Peyer's patch (tissue), 4 donors: ENCODE measurements around the gene HECTD4. TPM values are rescaled to one million over a fixed set of nuclear protein-coding genes. Genes with fewer than 3 reads are reported as not detected.

ENCODE experiments used
- DNase-seq, 3 donors: peaks; one replicate each; pipeline ENCODE4 v3.0.0-alpha.2; 2017 to 2019
- H3K27ac ChIP-seq, 4 donors: fragments of 200-600 bp; sonication (generic); one replicate each; pipeline ENCODE4 v1.5.1; 2016 to 2019
- H3K27me3 ChIP-seq, 2 donors: fragments of 200-600 bp; sonication (generic); one replicate each; pipeline ENCODE4 v1.5.1; 2019
- H3K36me3 ChIP-seq, 3 donors: fragments of 200-600 bp; sonication (generic); one replicate each; pipeline ENCODE4 v1.5.1; 2016 to 2019
- H3K4me1 ChIP-seq, 4 donors: fragments of 200-600 bp; sonication (generic); one replicate each; pipeline ENCODE4 v1.5.1; 2016 to 2019
- H3K4me3 ChIP-seq, 4 donors: fragments of 200-600 bp; sonication (generic); 1 replicate in 3 of 4; 2 replicates in 1 of 4; pipeline ENCODE4 v1.5.1; 2016 to 2019; ENCODE audit warnings: mild to moderate bottlenecking in 1 of 4
- H3K9me3 ChIP-seq, 4 donors: fragments of 200-600 bp; sonication (generic); one replicate each; pipeline ENCODE4 v1.5.1; 2016 to 2019; ENCODE audit warnings: mild to moderate bottlenecking in 1 of 4
- CTCF ChIP-seq, 6 experiments: fragments of 450-650 bp in 4 of 6; fragments of 200-600 bp in 2 of 6; sonication (generic) in 1 of 6; IDR thresholded peaks; one replicate each; pipeline ENCODE4 v1.5.1; 2017 to 2019; ENCODE audit warnings: antibody characterized with exemption in 6 of 6, mild to moderate bottlenecking in 3 of 6, moderate library complexity in 1 of 6
- POLR2A ChIP-seq, 2 donors: fragments of 450-650 bp; IDR thresholded peaks; one replicate each; pipeline ENCODE4 v1.5.1; 2017; ENCODE audit warnings: antibody characterized with exemption in 2 of 2, mild to moderate bottlenecking in 2 of 2, moderate library complexity in 2 of 2
- total RNA-seq, 4 donors: library from RNA; depleted of rRNA; stranded (reverse); fragments of >200 nt; gene quantifications; one replicate each; pipeline ENCODE4 v1.1.0, GENCODE V29; 2016

Gene HECTD4
- total RNA-seq, 4 donors from 2014 or later: 49.9 to 118 (median 87.3) TPM

DNA sequence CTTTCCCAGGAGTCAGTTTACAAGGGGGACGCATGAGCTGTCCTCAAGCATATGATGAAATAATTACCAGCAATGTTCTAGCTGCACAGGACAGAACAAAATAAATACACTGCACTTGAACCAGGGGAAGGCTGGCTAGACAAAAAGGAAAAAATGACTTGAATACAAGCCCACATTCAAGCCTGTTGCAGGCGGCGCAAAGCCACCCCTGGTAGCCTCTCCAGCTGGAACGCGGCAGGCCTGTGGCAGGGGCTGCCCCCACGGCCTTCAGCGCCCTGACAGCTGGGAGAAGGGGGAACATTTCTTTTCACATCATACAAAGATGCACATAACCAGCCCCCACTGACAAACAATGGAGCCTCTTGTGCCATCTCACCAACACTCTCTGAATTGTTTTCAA lies 199.7 kb downstream of the HECTD4 start:
- Histone ChIP-seq H3K27ac (no peak overlapping the region), H3K4me3 (no peak overlapping the region), H3K9me3 (no peaks in the 10 kb centered on the region), H3K36me3 (peaks cover 0 to 79% (median 0%) of the 10 kb centered on the region in 3 donors), H3K4me1 (no peaks in the 10 kb centered on the region), H3K27me3 (no peaks in the 10 kb centered on the region)
- no peak for DNase-seq
- TF ChIP-seq CTCF (IDR thresholded peaks at IDR 0.05) (no peak), POLR2A (IDR thresholded peaks at IDR 0.05) (no peak)

DNA sequence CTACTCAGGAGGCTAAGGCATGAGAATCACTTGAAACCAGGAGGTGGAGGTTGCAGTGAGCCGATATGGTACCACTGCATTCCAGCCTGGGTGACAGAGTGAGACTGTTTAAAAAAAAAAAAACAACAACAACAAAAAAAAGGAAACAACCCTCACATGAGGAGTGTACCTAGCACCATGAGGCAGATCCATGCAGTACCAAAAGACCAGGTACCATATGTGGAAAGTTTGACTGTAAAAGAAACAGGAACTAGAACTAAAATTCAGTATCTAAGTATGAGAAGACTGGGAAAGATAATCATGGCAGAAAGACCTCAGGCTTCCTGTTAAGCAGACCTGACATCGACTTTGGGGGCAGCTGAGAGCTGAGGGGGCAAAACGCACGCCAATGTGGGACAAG lies 201.8 kb downstream of the HECTD4 start:
- no peak overlapping the region for H3K4me3 ChIP-seq
- DNase-seq: no peak
- H3K27me3 ChIP-seq: no peaks in the 10 kb centered on the region
- peaks cover 0 to 85% (median 0%) of the 10 kb centered on the region in 3 donors for H3K36me3 ChIP-seq
- H3K9me3 ChIP-seq: no peaks in the 10 kb centered on the region
- no peak overlapping the region for H3K27ac ChIP-seq
- TF ChIP-seq CTCF (IDR thresholded peaks at IDR 0.05) (no peak), POLR2A (IDR thresholded peaks at IDR 0.05) (no peak)
- H3K4me1 ChIP-seq: no peaks in the 10 kb centered on the region

DNA sequence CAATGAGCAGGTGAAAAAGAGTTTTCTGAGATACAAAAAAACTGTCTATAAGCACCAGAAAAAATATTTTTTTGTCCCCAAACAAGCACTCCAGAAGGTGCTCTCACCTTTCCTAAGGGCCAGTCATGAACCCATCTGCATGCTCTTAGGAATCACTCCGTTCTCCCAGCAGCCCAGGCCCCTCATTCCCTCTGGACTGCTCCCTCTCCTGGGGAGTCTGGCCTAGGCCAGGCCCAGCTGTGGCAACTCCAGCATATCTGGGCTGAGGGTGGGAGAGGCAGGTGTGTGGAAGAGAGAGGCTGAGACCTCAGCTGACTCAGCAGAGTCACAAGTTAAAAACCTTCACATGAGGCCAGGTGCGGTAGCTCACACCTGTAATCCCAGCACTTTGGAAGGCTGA lies 202.3 kb downstream of the HECTD4 start:
- H3K27ac ChIP-seq: no peak overlapping the region
- H3K9me3 ChIP-seq: no peaks in the 10 kb centered on the region
- H3K4me3 ChIP-seq: no peak overlapping the region
- peaks cover 0 to 85% (median 0%) of the 10 kb centered on the region in 3 donors for H3K36me3 ChIP-seq
- no peaks in the 10 kb centered on the region for H3K4me1 ChIP-seq
- TF ChIP-seq CTCF (IDR thresholded peaks at IDR 0.05) (no peak), POLR2A (IDR thresholded peaks at IDR 0.05) (no peak)
- H3K27me3 ChIP-seq: no peaks in the 10 kb centered on the region
- DNase-seq: peak in 1 of 3 donors; percentile 31

- no peak overlapping the region for H3K4me3 ChIP-seq
- no peak overlapping the region for H3K27ac ChIP-seq
- H3K9me3 ChIP-seq: no peaks in the 10 kb centered on the region
- no peaks in the 10 kb centered on the region for H3K27me3 ChIP-seq
- TF ChIP-seq POLR2A (IDR thresholded peaks at IDR 0.05) (no peak), CTCF (IDR thresholded peaks at IDR 0.05) (no peak)
- DNase-seq: peak in 1 of 3 donors; percentile 25
- peaks cover 0 to 85% (median 0%) of the 10 kb centered on the region in 3 donors for H3K36me3 ChIP-seq
- H3K4me1 ChIP-seq: no peaks in the 10 kb centered on the region
These were observed 202.9 kb downstream of the HECTD4 start for GRCh38 chr12:112179341-112179740.

DNA sequence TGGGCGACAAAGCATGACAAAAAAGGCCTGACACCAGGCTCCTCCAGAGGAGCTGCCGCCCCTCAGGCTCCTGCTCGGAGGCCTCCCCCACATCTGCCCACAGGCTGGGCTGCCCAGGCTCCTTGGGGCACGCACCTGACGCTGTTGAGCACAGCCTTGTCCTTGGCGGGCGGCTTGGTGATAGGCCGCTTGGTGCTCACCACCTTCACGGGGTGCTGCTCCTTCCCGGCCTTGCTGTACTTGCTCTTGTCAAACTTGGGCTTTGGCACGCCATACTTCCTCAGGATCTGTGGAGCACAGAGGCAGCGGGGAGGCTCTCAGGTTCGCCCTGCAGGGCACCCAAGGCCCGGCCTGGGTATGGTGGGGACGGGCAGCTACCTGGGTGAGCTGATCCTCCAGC lies 203.4 kb downstream of the HECTD4 start:
- DNase-seq: peak in 1 of 3 donors; percentile 37
- Histone ChIP-seq H3K27ac (no peak overlapping the region), H3K9me3 (no peaks in the 10 kb centered on the region), H3K27me3 (no peaks in the 10 kb centered on the region), H3K4me3 (no peak overlapping the region), H3K4me1 (no peaks in the 10 kb centered on the region), H3K36me3 (peaks cover 0 to 84% (median 0%) of the 10 kb centered on the region in 3 donors)
- TF ChIP-seq POLR2A (IDR thresholded peaks at IDR 0.05): no peak
- TF ChIP-seq CTCF (IDR thresholded peaks at IDR 0.05): no peak
